Measurements from ENCODE around the gene DOCK1.

DOCK1 gene

DNA sequence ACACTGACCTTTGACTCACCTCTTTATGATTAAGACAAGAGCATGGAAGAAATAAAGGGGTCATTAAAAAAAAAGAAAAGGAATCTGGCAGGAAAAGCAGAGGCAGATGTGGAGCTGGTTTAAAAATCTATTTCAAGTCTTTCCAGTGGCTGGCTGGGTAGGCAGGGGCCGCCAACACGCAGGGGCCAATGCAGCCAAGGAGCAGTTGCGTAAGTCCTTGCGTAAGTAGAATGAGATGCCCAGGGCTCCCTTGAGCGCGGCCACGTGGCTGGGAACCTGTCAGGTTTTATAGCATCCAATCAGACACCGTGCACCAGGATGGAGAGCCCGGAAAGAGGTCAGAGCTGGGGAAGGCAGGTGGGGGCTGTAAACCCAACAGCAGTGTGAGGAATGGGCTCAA lies 414.9 kb downstream of the DOCK1 start:
- Histone ChIP-seq H3K36me3 (ENCODE audit: control insufficient read depth, insufficient read depth, low read length) (no peaks in the 10 kb centered on the region), H3K4me2 (ENCODE audit: low read length) (no peak overlapping the region), H3K27me3 (ENCODE audit: control insufficient read depth, insufficient read depth, low read length) (no peaks in the 10 kb centered on the region), H3K9me3 (ENCODE audit: control insufficient read depth, low read length) (no peaks in the 10 kb centered on the region), H2AFZ (no peak overlapping the region), H3K27ac (no peak overlapping the region), H3K4me3 (ENCODE audit: low read depth, low read length) (no peak overlapping the region), H3K79me2 (no peaks in the 10 kb centered on the region), H3K9ac (no peak overlapping the region), H3K4me1 (no peaks in the 10 kb centered on the region)
- TF ChIP-seq, protein P1, sequence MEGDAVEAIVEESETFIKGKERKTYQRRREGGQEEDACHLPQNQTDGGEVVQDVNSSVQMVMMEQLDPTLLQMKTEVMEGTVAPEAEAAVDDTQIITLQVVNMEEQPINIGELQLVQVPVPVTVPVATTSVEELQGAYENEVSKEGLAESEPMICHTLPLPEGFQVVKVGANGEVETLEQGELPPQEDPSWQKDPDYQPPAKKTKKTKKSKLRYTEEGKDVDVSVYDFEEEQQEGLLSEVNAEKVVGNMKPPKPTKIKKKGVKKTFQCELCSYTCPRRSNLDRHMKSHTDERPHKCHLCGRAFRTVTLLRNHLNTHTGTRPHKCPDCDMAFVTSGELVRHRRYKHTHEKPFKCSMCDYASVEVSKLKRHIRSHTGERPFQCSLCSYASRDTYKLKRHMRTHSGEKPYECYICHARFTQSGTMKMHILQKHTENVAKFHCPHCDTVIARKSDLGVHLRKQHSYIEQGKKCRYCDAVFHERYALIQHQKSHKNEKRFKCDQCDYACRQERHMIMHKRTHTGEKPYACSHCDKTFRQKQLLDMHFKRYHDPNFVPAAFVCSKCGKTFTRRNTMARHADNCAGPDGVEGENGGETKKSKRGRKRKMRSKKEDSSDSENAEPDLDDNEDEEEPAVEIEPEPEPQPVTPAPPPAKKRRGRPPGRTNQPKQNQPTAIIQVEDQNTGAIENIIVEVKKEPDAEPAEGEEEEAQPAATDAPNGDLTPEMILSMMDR (IDR thresholded peaks at IDR 0.05): no peak

DNA sequence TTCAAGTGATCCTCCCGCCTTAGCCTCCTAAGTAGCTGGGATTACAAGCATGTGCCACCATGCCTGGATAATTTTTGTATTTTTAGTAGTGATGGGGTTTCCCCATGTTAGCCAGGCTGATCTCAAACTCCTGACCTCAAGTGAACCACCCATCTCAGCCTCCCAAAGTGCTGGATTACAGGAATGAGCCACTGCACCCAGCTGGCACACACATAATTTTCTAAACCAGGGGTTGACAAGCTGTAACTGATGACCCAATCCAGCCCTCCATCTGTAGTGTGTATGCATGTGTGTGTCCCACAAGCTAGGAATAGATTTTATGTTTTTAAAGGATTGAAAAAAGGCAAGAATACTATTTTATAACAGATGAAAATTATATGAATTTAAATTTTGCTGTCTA lies 417.1 kb downstream of the DOCK1 start:
- Histone ChIP-seq H3K9ac (no peak overlapping the region), H3K4me1 (no peaks in the 10 kb centered on the region), H3K79me2 (no peaks in the 10 kb centered on the region), H3K4me3 (ENCODE audit: low read depth, low read length) (no peak overlapping the region), H3K27ac (no peak overlapping the region), H3K27me3 (ENCODE audit: control insufficient read depth, insufficient read depth, low read length) (no peaks in the 10 kb centered on the region), H3K9me3 (ENCODE audit: control insufficient read depth, low read length) (no peaks in the 10 kb centered on the region), H2AFZ (no peak overlapping the region), H3K36me3 (ENCODE audit: control insufficient read depth, insufficient read depth, low read length) (no peaks in the 10 kb centered on the region), H3K4me2 (ENCODE audit: low read length) (no peak overlapping the region)
- TF ChIP-seq, protein P1 (IDR thresholded peaks at IDR 0.05): no peak

DNA sequence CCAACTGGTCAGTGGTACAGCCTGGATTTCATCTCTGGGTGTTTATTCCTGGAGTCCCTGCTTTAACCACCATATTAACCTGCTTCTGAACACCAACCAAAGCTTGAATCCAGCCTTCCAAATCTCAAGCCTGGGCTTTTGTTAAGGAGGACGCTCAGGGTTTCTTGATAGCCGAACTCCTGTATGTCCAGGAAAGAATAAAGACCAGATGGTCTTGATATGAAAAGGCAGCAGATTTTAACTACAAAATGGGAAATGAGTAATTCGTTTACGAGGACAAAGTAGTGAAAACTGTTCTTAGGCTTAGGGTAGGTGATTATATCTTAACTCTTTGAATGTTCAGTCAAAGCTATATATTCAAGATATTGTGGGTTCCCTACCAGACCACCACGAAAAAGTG lies 420.3 kb downstream of the DOCK1 start:
- no peaks in the 10 kb centered on the region for H3K4me1 ChIP-seq
- H3K79me2 ChIP-seq: no peaks in the 10 kb centered on the region

DNA sequence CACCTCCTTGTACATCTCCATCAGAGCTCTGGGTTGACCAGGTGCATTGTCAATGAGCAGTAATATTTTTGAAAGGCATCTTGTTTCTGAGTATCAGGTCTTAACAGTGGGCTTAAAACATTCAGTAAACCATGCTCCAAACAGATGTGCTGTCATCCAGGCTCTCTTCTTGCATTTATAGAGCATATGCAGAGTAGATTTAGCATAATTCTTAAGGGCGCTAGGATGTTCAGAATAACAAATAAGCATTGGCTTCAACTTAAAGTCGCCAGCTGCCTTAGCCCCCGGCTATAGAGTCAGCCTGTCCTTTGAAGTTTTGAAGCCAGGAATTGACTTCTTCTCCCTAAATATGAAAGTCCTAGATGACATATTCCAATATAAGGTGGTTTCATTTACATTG lies 421.7 kb downstream of the DOCK1 start:
- TF ChIP-seq, protein P1 (IDR thresholded peaks at IDR 0.05): no peak
- Histone ChIP-seq H2AFZ (no peak overlapping the region), H3K4me1 (no peaks in the 10 kb centered on the region), H3K79me2 (no peaks in the 10 kb centered on the region), H3K36me3 (ENCODE audit: control insufficient read depth, insufficient read depth, low read length) (no peaks in the 10 kb centered on the region), H3K4me3 (ENCODE audit: low read depth, low read length) (no peak overlapping the region), H3K27ac (no peak overlapping the region), H3K9me3 (ENCODE audit: control insufficient read depth, low read length) (no peaks in the 10 kb centered on the region), H3K27me3 (ENCODE audit: control insufficient read depth, insufficient read depth, low read length) (no peaks in the 10 kb centered on the region), H3K4me2 (ENCODE audit: low read length) (no peak overlapping the region), H3K9ac (no peak overlapping the region)

More for the DNA sequence above, 420.3 kb downstream of the DOCK1 start:
- no peaks in the 10 kb centered on the region for H3K27me3 ChIP-seq (ENCODE audit: control insufficient read depth, insufficient read depth, low read length)
- no peaks in the 10 kb centered on the region for H3K9me3 ChIP-seq (ENCODE audit: control insufficient read depth, low read length)
- no peaks in the 10 kb centered on the region for H3K36me3 ChIP-seq (ENCODE audit: control insufficient read depth, insufficient read depth, low read length)
- TF ChIP-seq, protein P1 (IDR thresholded peaks at IDR 0.05): no peak
- no peak overlapping the region for H3K9ac ChIP-seq
- H2AFZ ChIP-seq: no peak overlapping the region
- H3K4me3 ChIP-seq (ENCODE audit: low read depth, low read length): no peak overlapping the region
- no peak overlapping the region for H3K4me2 ChIP-seq (ENCODE audit: low read length)
- no peak overlapping the region for H3K27ac ChIP-seq

DNA sequence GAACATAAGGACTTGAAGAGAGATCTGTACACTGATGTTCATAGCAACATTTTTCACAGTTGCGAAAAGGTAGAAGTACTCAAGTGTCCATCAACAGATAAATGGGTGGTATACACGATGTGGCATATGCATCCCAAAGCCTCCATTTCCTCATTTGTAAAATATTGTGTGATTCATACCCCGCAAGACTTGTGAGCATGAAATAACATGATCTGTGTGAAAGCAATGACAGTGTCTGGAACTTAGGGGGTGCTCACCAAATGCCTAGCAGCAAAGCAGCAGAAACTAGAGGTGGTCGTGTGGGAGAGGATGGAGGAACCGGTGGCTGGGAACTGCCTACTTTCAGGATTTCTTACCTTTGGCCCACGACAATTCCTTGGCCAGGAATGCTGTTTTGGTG lies 426.5 kb downstream of the DOCK1 start:
- H3K4me1 ChIP-seq: no peaks in the 10 kb centered on the region
- no peak overlapping the region for H3K9ac ChIP-seq
- H2AFZ ChIP-seq: no peak overlapping the region
- H3K79me2 ChIP-seq: no peaks in the 10 kb centered on the region
- no peak overlapping the region for H3K4me3 ChIP-seq (ENCODE audit: low read depth, low read length)
- H3K27me3 ChIP-seq (ENCODE audit: control insufficient read depth, insufficient read depth, low read length): no peaks in the 10 kb centered on the region
- H3K9me3 ChIP-seq (ENCODE audit: control insufficient read depth, low read length): no peaks in the 10 kb centered on the region
- no peaks in the 10 kb centered on the region for H3K36me3 ChIP-seq (ENCODE audit: control insufficient read depth, insufficient read depth, low read length)
- H3K27ac ChIP-seq: no peak overlapping the region
- H3K4me2 ChIP-seq (ENCODE audit: low read length): no peak overlapping the region
- TF ChIP-seq, protein P1 (IDR thresholded peaks at IDR 0.05): no peak

Data from parathyroid adenoma (tissue), 2 donors.